Heart left ventricle (tissue), 16 donors: ENCODE results near the gene NDUFC1. TPM values are rescaled to one million over a fixed set of nuclear protein-coding genes. Genes with fewer than 3 reads are reported as not detected.

Experiments used
- ATAC-seq, 4 donors: fragments of 200-7000 bp; cut with Tn5 transposase; one replicate each; pipeline ENCODE4 v1.9.1; 2020 to 2022; ENCODE audit warnings: moderate library complexity in 4 of 4, mild to moderate bottlenecking in 3 of 4, moderate number of reproducible peaks in 1 of 4
- DNase-seq, 5 donors: peaks; one replicate each; pipeline ENCODE4 v3.0.0-alpha.2; 2020
- H3K27ac ChIP-seq, 12 donors: fragments of 200-600 bp; sonication (generic) in 4 of 12; one replicate each; pipeline versions ENCODE4 v1.5.0 to v1.8.0; 2016 to 2022; ENCODE audit warnings: mild to moderate bottlenecking in 2 of 12
- H3K27me3 ChIP-seq, 9 donors: fragments of 200-600 bp; sonication (generic) in 2 of 9; one replicate each; pipeline versions ENCODE4 v1.5.1 to v1.8.0; 2016 to 2022; ENCODE audit warnings: mild to moderate bottlenecking in 3 of 9
- H3K36me3 ChIP-seq, 9 donors: fragments of 200-600 bp; sonication (generic) in 2 of 9; one replicate each; pipeline versions ENCODE4 v1.5.0 to v1.8.0; 2018 to 2022; ENCODE audit warnings: mild to moderate bottlenecking in 2 of 9
- H3K4me1 ChIP-seq, 12 donors: fragments of 200-600 bp; sonication (generic) in 4 of 12; one replicate each; pipeline versions ENCODE4 v1.5.0 to v1.8.0; 2016 to 2022; ENCODE audit warnings: mild to moderate bottlenecking in 3 of 12
- H3K4me3 ChIP-seq, 12 donors: fragments of 200-600 bp; sonication (generic) in 4 of 12; one replicate each; pipeline versions ENCODE4 v1.5.0 to v1.8.0; 2017 to 2022; ENCODE audit warnings: mild to moderate bottlenecking in 9 of 12, moderate library complexity in 4 of 12
- H3K9me3 ChIP-seq, 12 donors: fragments of 200-600 bp; sonication (generic) in 4 of 12; one replicate each; pipeline versions ENCODE4 v1.5.0 to v1.8.0; 2016 to 2022; ENCODE audit warnings: mild to moderate bottlenecking in 1 of 12
- POLR2A ChIP-seq, 2 donors: fragments of 450-650 bp; IDR thresholded peaks; one replicate each; pipeline ENCODE4 v1.6.1; 2017; ENCODE audit warnings: antibody characterized with exemption in 2 of 2, mild to moderate bottlenecking in 2 of 2, moderate library complexity in 2 of 2
- WGBS, 4 donors: extraction: QIAGEN DNeasy Blood & Tissue Kit in 2 of 4; methylation state at CpG; one replicate each; pipeline versions ENCODE4 v1.1.5 to v1.1.7; 2013 to 2018; 5-methylcytosine and 5-hydroxymethylcytosine counted together
- intact Hi-C, 10 donors: fragments of 100-400 bp; cut with DNase I; formaldehyde crosslinking; loops; one replicate each; pipeline versions ENCODE4 v1.11.1 to v1.14.2; 2022
- polyA plus RNA-seq, 2 donors: library from polyadenylated mRNA; stranded (reverse); fragments of 200-250 nt; gene quantifications; one replicate each; pipeline ENCODE4 v1.2.3, GENCODE V29; 2013
- total RNA-seq, 9 donors: library from RNA; depleted of rRNA in 2 of 9; stranded (reverse); fragments of >200 nt in 2 of 9; fragmentation: NEBNext Ultra II Directional in 3 of 9; extraction: Animal tissue kit (Norgen Biotek cat#: 25700) in 3 of 9; gene quantifications; one replicate each; pipeline versions ENCODE4 v1.1.0 to v1.2.4, GENCODE V29; 2016 to 2023
- TF ChIP-seq, protein P1 (sequence below), 12 donors: fragments of 200-600 bp; sonication (generic) in 4 of 12; IDR thresholded peaks; one replicate each; pipeline versions ENCODE4 v1.5.0 to v1.8.0; 2018 to 2022; ENCODE audit warnings: antibody characterized with exemption in 12 of 12, mild to moderate bottlenecking in 5 of 12
- donor health status: ischemic (EF 13 %, LVEDD 7.1; RV severe dilation, severe dysfunction).
- donor health status: healthy with polysubstance abuse.
- donor health status: DM: no; HTN: yes; CAD: no.
- donor health status: DM: no; HTN: no; CAD: no.
- donor health status: ischemic (EF 25% LVEDD 6.9; RV normal size, moderate dysfunction).
- donor health status: ischemic (EF 25% LVEDD 5.7; RV mildly dilated, moderate dysfunction).
- donor health status: healthy.
- donor health status: DM: yes; HTN: yes; CAD: no.
- donor health status: ischemic (EF 35%, LVEDD 5.7; RV mildly dilated, moderate dysfunction).
- donor health status: nonischemic (EF 11% LVEDD 7.7; RV severe dilation, severe dysfunction).
- donor health status: DM: yes; HTN: yes; CAD: no.
- donor health status: PGD.
- donor health status: ischemic (EF 29% LVEDD 5.4; RV normal size, mild dysfunction).
- donor health status: nonischemic (EF 23%, LVEDD 6.1; RV moderate dilation, normal function).

The NDUFC1 gene
- total and polyA plus RNA-seq, 11 donors: 85.0 to 376 (median 178) TPM

GRCh38 chr4:139319571-139319970 is 17.3 kb upstream of the NDUFC1 start:
- Histone ChIP-seq H3K9me3 (peaks cover 0 to 3% (median 0%) of the 10 kb centered on the region in 12 donors), H3K4me1 (peaks cover 0 to 45% (median 17%) of the 10 kb centered on the region in 12 donors), H3K27me3 (no peaks in the 10 kb centered on the region), H3K4me3 (no peak overlapping the region), H3K36me3 (no peaks in the 10 kb centered on the region), H3K27ac (no peak overlapping the region)
- no peak for DNase-seq
- TF ChIP-seq, protein P1, sequence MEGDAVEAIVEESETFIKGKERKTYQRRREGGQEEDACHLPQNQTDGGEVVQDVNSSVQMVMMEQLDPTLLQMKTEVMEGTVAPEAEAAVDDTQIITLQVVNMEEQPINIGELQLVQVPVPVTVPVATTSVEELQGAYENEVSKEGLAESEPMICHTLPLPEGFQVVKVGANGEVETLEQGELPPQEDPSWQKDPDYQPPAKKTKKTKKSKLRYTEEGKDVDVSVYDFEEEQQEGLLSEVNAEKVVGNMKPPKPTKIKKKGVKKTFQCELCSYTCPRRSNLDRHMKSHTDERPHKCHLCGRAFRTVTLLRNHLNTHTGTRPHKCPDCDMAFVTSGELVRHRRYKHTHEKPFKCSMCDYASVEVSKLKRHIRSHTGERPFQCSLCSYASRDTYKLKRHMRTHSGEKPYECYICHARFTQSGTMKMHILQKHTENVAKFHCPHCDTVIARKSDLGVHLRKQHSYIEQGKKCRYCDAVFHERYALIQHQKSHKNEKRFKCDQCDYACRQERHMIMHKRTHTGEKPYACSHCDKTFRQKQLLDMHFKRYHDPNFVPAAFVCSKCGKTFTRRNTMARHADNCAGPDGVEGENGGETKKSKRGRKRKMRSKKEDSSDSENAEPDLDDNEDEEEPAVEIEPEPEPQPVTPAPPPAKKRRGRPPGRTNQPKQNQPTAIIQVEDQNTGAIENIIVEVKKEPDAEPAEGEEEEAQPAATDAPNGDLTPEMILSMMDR (IDR thresholded peaks at IDR 0.05): no peak
- TF ChIP-seq POLR2A (IDR thresholded peaks at IDR 0.05): no peak
- no peak for ATAC-seq
- WGBS, 4 donors: 92 to 100% (median 95%) methylated on average over 1 of the region's 1 CpG
- intact Hi-C loops: no loop called here

- no peaks in the 10 kb centered on the region for H3K27me3 ChIP-seq
- intact Hi-C loops: no loop called here
- H3K4me3 ChIP-seq: no peak overlapping the region
- no peak for TF ChIP-seq POLR2A (IDR thresholded peaks at IDR 0.05)
- TF ChIP-seq, protein P1 (IDR thresholded peaks at IDR 0.05): no peak
- ATAC-seq (no peak), DNase-seq (no peak)
- H3K4me1 ChIP-seq: peaks cover 0 to 50% (median 10%) of the 10 kb centered on the region in 12 donors
- no peak overlapping the region for H3K27ac ChIP-seq
- no peaks in the 10 kb centered on the region for H3K36me3 ChIP-seq
- peaks cover 0 to 3% (median 0%) of the 10 kb centered on the region in 12 donors for H3K9me3 ChIP-seq
Observed at GRCh38 chr4:139317635-139318034, 15.4 kb upstream of the NDUFC1 start.

DNA sequence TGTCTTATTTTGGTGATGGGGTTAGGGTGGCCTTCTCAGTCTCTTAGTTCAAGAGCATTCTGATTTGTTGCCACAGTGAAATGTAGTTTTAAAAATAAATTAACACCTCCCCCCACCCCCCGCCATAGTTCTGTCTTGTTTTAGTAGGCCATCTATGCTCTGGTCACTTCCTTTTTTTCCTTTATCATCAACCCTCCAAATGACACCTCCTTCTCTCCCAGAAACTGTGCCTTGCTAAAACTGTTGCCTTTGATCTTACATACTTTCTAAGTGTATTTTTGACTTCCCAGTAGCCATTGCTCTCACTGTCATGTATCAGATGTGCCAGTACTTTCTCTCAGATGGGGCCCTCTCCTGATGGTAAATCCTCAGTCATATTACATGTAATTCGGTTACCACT is 14.5 kb upstream of the NDUFC1 start:
- Histone ChIP-seq H3K36me3 (no peaks in the 10 kb centered on the region), H3K27me3 (no peaks in the 10 kb centered on the region), H3K4me1 (peaks cover 0 to 59% (median 12%) of the 10 kb centered on the region in 12 donors), H3K27ac (no peak overlapping the region), H3K4me3 (no peak overlapping the region), H3K9me3 (no peaks in the 10 kb centered on the region)
- DNase-seq: no peak
- peak in 1 of 4 donors; percentile 18 for ATAC-seq
- WGBS, 4 donors: 76 to 85% (median 81%) methylated on average over 2 of the region's 2 CpGs
- TF ChIP-seq, protein P1 (IDR thresholded peaks at IDR 0.05): no peak
- TF ChIP-seq POLR2A (IDR thresholded peaks at IDR 0.05): no peak
- intact Hi-C loops: no loop called here

GRCh38 chr4:139315221-139315675 is 13.0 kb upstream of the NDUFC1 start:
- ATAC-seq (peak in 3 of 4 donors; percentile 42 to 54 (median 42)), DNase-seq (no peak)
- Histone ChIP-seq H3K9me3 (no peaks in the 10 kb centered on the region), H3K27me3 (no peaks in the 10 kb centered on the region), H3K4me3 (no peak overlapping the region), H3K4me1 (peaks cover 0 to 73% (median 17%) of the 10 kb centered on the region in 12 donors), H3K36me3 (no peaks in the 10 kb centered on the region), H3K27ac (no peak overlapping the region)
- 76 to 82% (median 79%) methylated on average over 13 of the region's 13 CpGs for WGBS, 4 donors
- no peak for TF ChIP-seq POLR2A (IDR thresholded peaks at IDR 0.05)
- TF ChIP-seq, protein P1 (IDR thresholded peaks at IDR 0.05): no peak
- intact Hi-C loops: no loop called here
